ENCODE data around the gene AP1G1. TPM values are rescaled to one million over a fixed set of nuclear protein-coding genes. Genes with fewer than 3 reads are reported as not detected.

Gene AP1G1
- total and polyA plus RNA-seq, 10 of the 15 experiments (the other 5 are each of a cell fraction or from before 2014, with no cell fraction given): 5.9 to 83.7 (median 47.8) TPM

GRCh38 chr16:71754652-71755051 lies 54.0 kb downstream of the AP1G1 start:
- ChIA-PET POLR2A (interaction anchor here (0.6 kb wide), 1 partner anchor 431 kb away, joined by 3 read pairs; no protein-coding TSS in a partner anchor), CTCF (interaction anchor here (0.6 to 2.1 kb wide), 3 partner anchors 17 to 247 kb away, joined by 3 to 7 read pairs (median 3); no protein-coding TSS in a partner anchor), SMC1A (ENCODE audit: uncharacterized antibody, unreplicated experiment) (interaction anchor here (0.6 to 1.0 kb wide), 4 partner anchors 22 to 251 kb away, joined by 3 read pairs; no protein-coding TSS in a partner anchor), RAD21 (ENCODE audit: unreplicated experiment) (interaction anchor here (1.0 to 1.2 kb wide), 2 partner anchors 50 to 204 kb away, joined by 3 read pairs; no protein-coding TSS in a partner anchor)
- Histone ChIP-seq H3K4me1 (ENCODE audit: control insufficient read depth, insufficient read depth, low read length) (no peaks in the 10 kb centered on the region; the same call in 1 of the 2 replicates), H2AFZ (ENCODE audit: control insufficient read depth, low read depth, low read length) (no peak overlapping the region), H3K79me2 (ENCODE audit: control insufficient read depth, insufficient read depth, low read length) (no peaks in the 10 kb centered on the region), H3K27me3 (replicated peaks in 1 of 2; ENCODE audit: control insufficient read depth in 2 of 2, insufficient read depth in 2 of 2, low read length in 1 of 2) (no peaks in the 10 kb centered on the region), H3K9me3 (replicated peaks; ENCODE audit: control insufficient read depth, insufficient read depth, low read length) (no peaks in the 10 kb centered on the region), H3K27ac (ENCODE audit: control insufficient read depth, insufficient read depth) (no peak overlapping the region), H3K4me2 (ENCODE audit: control insufficient read depth, insufficient read depth) (no peak overlapping the region), H3K9ac (ENCODE audit: control insufficient read depth, insufficient read depth, low read length) (no peak overlapping the region), H4K20me1 (ENCODE audit: control insufficient read depth, insufficient read depth) (no peaks in the 10 kb centered on the region), H3K36me3 (ENCODE audit: control insufficient read depth in 2 of 2, insufficient read depth in 2 of 2, low read length in 1 of 2) (peaks cover 4 to 35% of the 10 kb centered on the region in 2 experiments), H3K4me3 (no peak overlapping the region)
- BruUV-seq (replicated peaks): no TSS peak
- no peak for DNase-seq (ENCODE audit: low read depth, low spot score)
- in situ Hi-C loops (cut with MboI) (no loop called here), intact Hi-C loops (cut with micrococcal nuclease; ENCODE audit: unreplicated experiment) (loop anchor here (10.0 kb wide), 1 partner anchor 60 kb away; no protein-coding TSS in a partner anchor)
- ATAC-seq: no peak
- FAIRE-seq: no peak
- 5% methylated on average over 2 of the region's 2 CpGs for WGBS (ENCODE audit: insufficient coverage, insufficient replicate concordance, low lambda C conversion rate, missing lambda C conversion rate)
- TF ChIP-seq ATF2 (IDR thresholded peaks at IDR 0.05; ENCODE audit: low read length) (no peak), POLR2AphosphoS2 (IDR thresholded peaks at IDR 0.05; ENCODE audit: low read depth, low read length) (no peak), E4F1 (IDR thresholded peaks at IDR 0.05; ENCODE audit: borderline replicate concordance, partially characterized antibody) (no peak), WRNIP1 (IDR thresholded peaks at IDR 0.05; ENCODE audit: borderline replicate concordance, low read depth, low read length) (no peak), USF1 (IDR thresholded peaks at IDR 0.05; ENCODE audit: borderline replicate concordance, extremely low read length, insufficient read depth, low read depth, low read length) (no peak), CBX5 (IDR thresholded peaks at IDR 0.05; ENCODE audit: low read depth) (no peak), EGR1 (IDR thresholded peaks at IDR 0.05; ENCODE audit: borderline replicate concordance in 1 of 2, low read depth in 2 of 2, low read length in 2 of 2) (no peak), E2F8 (IDR thresholded peaks at IDR 0.05; ENCODE audit: low read depth, partially characterized antibody) (no peak), SKIL (IDR thresholded peaks at IDR 0.05; ENCODE audit: low read depth, poor library complexity, severe bottlenecking) (no peak), HCFC1 (IDR thresholded peaks at IDR 0.05; ENCODE audit: low read length) (no peak)
